Hepatocyte (in vitro differentiated cells): ENCODE results near the gene RPS18. TPM values are rescaled to one million over a fixed set of nuclear protein-coding genes. Genes with fewer than 3 reads are reported as not detected.
A peak's percentile ranks its signal among the peaks of the same experiment; 100 is the strongest.

Experiments
- DNase-seq: peaks from one replicate; pipeline ENCODE4 v3.0.0-alpha.2; 2016; ENCODE audit warnings: low spot score
- H2AFZ ChIP-seq: fragments of 200-600 bp; sonication (generic); 2 replicates; pipeline ENCODE4 v1.6.0; 2016; ENCODE audit warnings: antibody characterized with exemption, mild to moderate bottlenecking
- H3K27ac ChIP-seq: fragments of 200-600 bp; sonication (generic); 2 replicates; pipeline ENCODE4 v1.5.1; 2016; ENCODE audit warnings: mild to moderate bottlenecking
- H3K27me3 ChIP-seq: fragments of 200-600 bp; sonication (generic); 2 replicates; pipeline ENCODE4 v1.6.1; 2016
- H3K36me3 ChIP-seq: fragments of 200-600 bp; sonication (generic); replicated peaks from 2 replicates; pipeline ENCODE4 v1.5.1; 2016; ENCODE audit warnings: low read depth; ENCODE audit not compliant: insufficient read depth
- H3K4me1 ChIP-seq: fragments of 200-600 bp; sonication (generic); 2 replicates; pipeline ENCODE4 v1.5.1; 2016; ENCODE audit warnings: mild to moderate bottlenecking, moderate library complexity; ENCODE audit not compliant: insufficient read depth
- H3K4me2 ChIP-seq: fragments of 200-600 bp; sonication (generic); 2 replicates; pipeline ENCODE4 v1.6.0; 2016
- H3K4me3 ChIP-seq: fragments of 200-600 bp; sonication (generic); 2 replicates; pipeline ENCODE4 v1.5.1; 2016; ENCODE audit warnings: mild to moderate bottlenecking
- H3K79me2 ChIP-seq: fragments of 200-600 bp; sonication (generic); 2 replicates; pipeline ENCODE4 v1.6.0; 2017; ENCODE audit warnings: mild to moderate bottlenecking
- H3K9me2 ChIP-seq: fragments of 200-600 bp; sonication (generic); replicated peaks from 2 replicates; pipeline ENCODE4 v1.6.0; 2017; ENCODE audit warnings: mild to moderate bottlenecking; ENCODE audit not compliant: insufficient read depth
- H3K9me3 ChIP-seq: fragments of 200-600 bp; sonication (generic); 2 replicates; pipeline ENCODE4 v1.5.1; 2016; ENCODE audit warnings: low read depth, mild to moderate bottlenecking
- H4K20me1 ChIP-seq: fragments of 200-600 bp; sonication (generic); 2 replicates; pipeline ENCODE4 v1.6.0; 2016; ENCODE audit warnings: mild to moderate bottlenecking; ENCODE audit not compliant: insufficient read depth, poor library complexity, severe bottlenecking
- CTCF ChIP-seq: fragments of 200-600 bp; sonication (generic); IDR thresholded peaks from 2 replicates; pipeline ENCODE4 v1.5.1; 2016; ENCODE audit warnings: antibody characterized with exemption, mild to moderate bottlenecking; ENCODE audit not compliant: poor library complexity
- EZH2 ChIP-seq: fragments of 200-600 bp; sonication (generic); IDR thresholded peaks from 2 replicates; pipeline ENCODE4 v1.6.1; 2016; ENCODE audit warnings: antibody characterized with exemption, mild to moderate bottlenecking, borderline replicate concordance
- EZH2phosphoT487 ChIP-seq: fragments of 200-600 bp; sonication (generic); IDR thresholded peaks from one replicate; pipeline ENCODE4 v1.6.1; 2018; ENCODE audit warnings: antibody characterized with exemption, mild to moderate bottlenecking, low read depth, moderate library complexity; ENCODE audit not compliant: unreplicated experiment, severe bottlenecking
- WGBS: methylation state at CpG from one replicate; pipeline ENCODE4 v1.1.6; 2016; ENCODE audit warnings: low lambda C conversion rate; ENCODE audit errors: missing lambda C conversion rate; 5-methylcytosine and 5-hydroxymethylcytosine counted together
- polyA plus RNA-seq: library from polyadenylated mRNA; unstranded; fragments of >200 nt; fragmentation: Nextera tagmentation; extraction: Ambion mirVana; gene quantifications from 2 replicates; pipeline ENCODE4 v1.2.1, GENCODE V29; 2016
- total RNA-seq: library from RNA; depleted of rRNA; stranded (reverse); fragments of >200 nt; gene quantifications from 2 replicates; pipeline ENCODE4 v1.2.3, GENCODE V29; 2014

Gene RPS18
- total and polyA plus RNA-seq, 2 experiments from 2014 or later = 1,517 to 3,293 TPM

GRCh38 chr6:33249732-33250630 lies 21.9 kb upstream of the RPS18 start:
- TF ChIP-seq CTCF (no peak), EZH2phosphoT487 (no peak), EZH2 (no peak)
- H3K4me3 ChIP-seq = peak overlapping the region; percentile 47
- H3K9me2 ChIP-seq = no peaks in the 10 kb centered on the region
- H2AFZ ChIP-seq = peak overlapping the region; percentile 60
- H4K20me1 ChIP-seq = no peaks in the 10 kb centered on the region
- no peaks in the 10 kb centered on the region for H3K27me3 ChIP-seq
- peak overlapping the region; percentile 86 for H3K4me2 ChIP-seq
- 30% methylated on average over 15 of the region's 15 CpGs for WGBS
- H3K79me2 ChIP-seq = no peaks in the 10 kb centered on the region
- H3K9me3 ChIP-seq = no peaks in the 10 kb centered on the region
- H3K36me3 ChIP-seq = no peaks in the 10 kb centered on the region
- peak overlapping the region; percentile 85 for H3K27ac ChIP-seq
- peaks cover 5% of the 10 kb centered on the region for H3K4me1 ChIP-seq
- DNase-seq = no peak

- Histone ChIP-seq H3K27ac (no peak overlapping the region), H3K4me2 (no peak overlapping the region)
- WGBS = 97% methylated on average over 13 of the region's 13 CpGs
Measured at GRCh38 chr6:33250731-33251130, 21.1 kb upstream of the RPS18 start.

GRCh38 chr6:33251395-33252012 lies 20.4 kb upstream of the RPS18 start:
- no peak for DNase-seq
- H3K4me3 ChIP-seq = no peak overlapping the region

More at GRCh38 chr6:33250731-33251130, 21.1 kb upstream of the RPS18 start:
- Histone ChIP-seq H3K9me2 (no peaks in the 10 kb centered on the region), H4K20me1 (no peaks in the 10 kb centered on the region), H3K79me2 (no peaks in the 10 kb centered on the region), H3K4me3 (no peak overlapping the region), H2AFZ (no peak overlapping the region), H3K36me3 (no peaks in the 10 kb centered on the region), H3K9me3 (no peaks in the 10 kb centered on the region), H3K27me3 (no peaks in the 10 kb centered on the region), H3K4me1 (peaks cover 5% of the 10 kb centered on the region)
- no peak for DNase-seq
- no peak for TF ChIP-seq CTCF
- TF ChIP-seq EZH2 = no peak
- no peak for TF ChIP-seq EZH2phosphoT487

More at GRCh38 chr6:33251395-33252012, 20.4 kb upstream of the RPS18 start:
- no peaks in the 10 kb centered on the region for H3K27me3 ChIP-seq
- peaks cover 5% of the 10 kb centered on the region for H3K4me1 ChIP-seq
- H3K9me3 ChIP-seq = no peaks in the 10 kb centered on the region
- no peaks in the 10 kb centered on the region for H3K36me3 ChIP-seq
- 86% methylated on average over 6 of the region's 6 CpGs for WGBS
- no peak for TF ChIP-seq EZH2
- TF ChIP-seq EZH2phosphoT487 = no peak
- no peak for TF ChIP-seq CTCF
- no peak overlapping the region for H3K4me2 ChIP-seq
- H4K20me1 ChIP-seq = no peaks in the 10 kb centered on the region
- no peak overlapping the region for H2AFZ ChIP-seq
- H3K79me2 ChIP-seq = no peaks in the 10 kb centered on the region
- no peaks in the 10 kb centered on the region for H3K9me2 ChIP-seq
- no peak overlapping the region for H3K27ac ChIP-seq
